Measurements from ENCODE around the gene PLEKHH1.
A peak's percentile ranks its signal among the peaks of the same experiment; 100 is the strongest.
"Not testable (repeated sequence)": the region's sequence is repeated elsewhere in the genome, so short reads cannot be mapped to it uniquely, and the experiment has no call there.

Gene PLEKHH1

GRCh38 chr14:67607646-67608045 is 74.6 kb downstream of the PLEKHH1 start:
- FAIRE-seq (no peak), DNase-seq (ENCODE audit: insufficient read length, low spot score) (no peak)
- no peak for TF ChIP-seq POLR2A (IDR thresholded peaks at IDR 0.05; ENCODE audit: low read depth, low read length)

DNA sequence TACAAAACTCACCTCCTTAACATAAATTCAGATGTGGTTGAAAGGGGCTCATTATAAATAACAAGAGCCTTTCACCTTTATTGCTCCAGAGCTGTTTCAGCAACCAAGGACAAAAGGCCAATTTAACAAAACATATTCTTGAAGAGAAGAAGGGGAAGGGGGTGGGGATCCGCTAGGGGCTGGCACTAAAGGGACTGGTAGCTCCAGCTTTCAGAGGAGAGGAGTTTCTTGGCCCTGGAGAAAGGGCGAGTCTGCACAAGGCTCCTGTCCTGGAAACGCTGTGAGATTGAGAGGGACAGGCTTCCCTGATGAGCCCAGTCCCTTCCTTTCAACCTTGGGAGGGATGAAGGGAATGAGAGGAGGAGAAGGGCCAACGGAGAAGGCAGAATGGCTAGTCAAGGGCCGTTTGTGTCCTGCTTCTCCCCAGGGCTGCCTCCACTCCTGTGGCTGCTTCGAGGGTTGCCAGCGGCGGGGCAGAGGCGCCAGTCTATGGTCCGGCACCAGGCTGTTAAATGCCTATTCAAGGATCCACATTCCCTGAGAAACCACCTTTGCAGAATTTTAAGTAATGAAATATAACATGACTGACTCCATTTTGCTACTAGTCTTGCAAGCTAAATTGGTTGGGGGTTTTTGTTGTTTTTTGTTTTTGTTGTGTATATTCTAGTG is 76.7 kb downstream of the PLEKHH1 start:
- FAIRE-seq, result no peak
- no peak for DNase-seq (ENCODE audit: insufficient read length, low spot score)
- no peak for TF ChIP-seq POLR2A (IDR thresholded peaks at IDR 0.05; ENCODE audit: low read depth, low read length)

- FAIRE-seq (no peak), DNase-seq (ENCODE audit: insufficient read length, low spot score) (no peak)
- no peak for TF ChIP-seq POLR2A (IDR thresholded peaks at IDR 0.05; ENCODE audit: low read depth, low read length)
These were observed 77.4 kb downstream of the PLEKHH1 start for GRCh38 chr14:67610491-67610890.

DNA sequence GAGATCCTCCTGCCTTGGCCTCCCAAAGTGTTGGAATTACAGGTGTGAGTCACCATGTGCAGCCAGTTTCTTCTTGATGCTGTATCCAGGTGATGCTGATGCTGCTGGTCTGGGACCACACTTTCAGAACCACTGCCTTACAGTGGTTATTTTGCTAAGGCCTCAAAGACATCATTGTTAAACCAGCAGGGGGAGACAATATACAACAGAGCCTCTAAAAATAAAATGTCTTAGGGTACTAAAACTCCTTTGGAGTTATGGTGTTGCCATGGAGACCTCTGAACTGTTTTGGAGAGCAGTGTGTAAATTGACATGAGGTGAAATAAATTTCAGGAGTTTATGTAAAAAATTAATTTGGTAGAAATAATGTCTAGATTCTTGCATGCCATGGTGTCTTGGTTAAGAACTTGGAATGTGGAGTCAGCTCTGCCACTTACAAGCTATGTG is 85.5 kb downstream of the PLEKHH1 start:
- FAIRE-seq (peak; percentile 15), DNase-seq (ENCODE audit: insufficient read length, low spot score) (peak; percentile 16)
- TF ChIP-seq POLR2A (IDR thresholded peaks at IDR 0.05; ENCODE audit: low read depth, low read length), result no peak

DNA sequence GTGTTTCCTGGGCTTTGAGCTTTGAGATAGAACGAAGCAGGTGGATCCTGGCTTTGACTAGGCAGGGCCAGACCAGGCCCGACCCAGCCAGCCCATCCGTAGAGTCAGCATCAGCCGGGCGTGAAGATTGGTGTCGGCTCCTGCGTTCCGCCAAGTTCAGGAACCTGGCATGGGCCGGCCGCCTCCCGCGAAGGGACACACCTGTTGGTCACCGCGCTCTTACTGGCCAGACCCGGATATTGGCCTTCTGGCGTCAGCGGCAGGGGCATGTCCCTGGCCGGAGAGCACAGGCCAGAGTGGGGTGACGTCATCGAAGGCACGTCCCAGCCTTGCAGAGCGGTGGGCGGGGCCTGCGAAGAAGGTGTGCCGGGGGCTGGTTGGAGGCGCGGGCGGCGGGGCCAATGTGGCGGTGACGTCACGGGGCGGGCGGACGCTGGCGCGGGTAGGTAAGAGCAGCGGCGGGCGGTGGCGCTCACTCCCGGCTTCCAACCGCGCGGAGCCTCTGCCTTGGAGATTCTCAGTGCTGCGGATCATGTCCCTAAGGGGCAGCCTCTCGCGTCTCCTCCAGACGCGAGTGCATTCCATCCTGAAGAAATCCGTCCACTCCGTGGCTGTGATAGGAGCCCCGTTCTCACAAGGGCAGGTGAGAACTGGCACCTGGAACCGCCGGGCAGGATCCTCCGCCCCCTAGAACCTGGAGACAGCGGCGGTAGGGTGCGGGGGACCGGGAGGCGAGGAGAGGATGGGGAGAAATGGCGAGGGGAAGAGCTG is 86.5 kb downstream of the PLEKHH1 start, which contains the start of gene ARG2:
Gene ARG2 (plus strand): TSS at position 475 of the 771 bp plus-strand sequence. CDS start 58 bp downstream, at position 533.
- FAIRE-seq (peak; percentile 93), DNase-seq (ENCODE audit: insufficient read length, low spot score) (peak; percentile 81)
- no peak; the same call in 1 of the 2 replicates for TF ChIP-seq POLR2A (IDR thresholded peaks at IDR 0.05; ENCODE audit: low read depth, low read length)

- DNase-seq (ENCODE audit: insufficient read length, low spot score) (no peak), FAIRE-seq (no peak)
These were observed 87.2 kb downstream of the PLEKHH1 start for GRCh38 chr14:67620217-67620785.

GRCh38 chr14:67622675-67623074 is 89.6 kb downstream of the PLEKHH1 start:
- FAIRE-seq, result peak; percentile 81
- DNase-seq (ENCODE audit: insufficient read length, low spot score), result no peak
- TF ChIP-seq POLR2A (IDR thresholded peaks at IDR 0.05; ENCODE audit: low read depth, low read length), result no peak

More at GRCh38 chr14:67620217-67620785, 87.2 kb downstream of the PLEKHH1 start:
- no peak for TF ChIP-seq POLR2A (IDR thresholded peaks at IDR 0.05; ENCODE audit: low read depth, low read length)

- DNase-seq (ENCODE audit: insufficient read length, low spot score), result no peak
- TF ChIP-seq POLR2A (IDR thresholded peaks at IDR 0.05; ENCODE audit: low read depth, low read length), result no peak
- FAIRE-seq, result no peak
These were observed 90.0 kb downstream of the PLEKHH1 start for GRCh38 chr14:67623114-67623513.

GRCh38 chr14:67626131-67626530 is 93.0 kb downstream of the PLEKHH1 start:
- FAIRE-seq; DNase-seq (ENCODE audit: insufficient read length, low spot score): not testable (repeated sequence)

GRCh38 chr14:67627519-67627918 is 94.4 kb downstream of the PLEKHH1 start:
- no peak for TF ChIP-seq POLR2A (IDR thresholded peaks at IDR 0.05; ENCODE audit: low read depth, low read length)
- no peak for FAIRE-seq
- no peak for DNase-seq (ENCODE audit: insufficient read length, low spot score)

GRCh38 chr14:67630186-67630585 is 97.1 kb downstream of the PLEKHH1 start:
- no peak for FAIRE-seq
- DNase-seq (ENCODE audit: insufficient read length, low spot score), result no peak

DNA sequence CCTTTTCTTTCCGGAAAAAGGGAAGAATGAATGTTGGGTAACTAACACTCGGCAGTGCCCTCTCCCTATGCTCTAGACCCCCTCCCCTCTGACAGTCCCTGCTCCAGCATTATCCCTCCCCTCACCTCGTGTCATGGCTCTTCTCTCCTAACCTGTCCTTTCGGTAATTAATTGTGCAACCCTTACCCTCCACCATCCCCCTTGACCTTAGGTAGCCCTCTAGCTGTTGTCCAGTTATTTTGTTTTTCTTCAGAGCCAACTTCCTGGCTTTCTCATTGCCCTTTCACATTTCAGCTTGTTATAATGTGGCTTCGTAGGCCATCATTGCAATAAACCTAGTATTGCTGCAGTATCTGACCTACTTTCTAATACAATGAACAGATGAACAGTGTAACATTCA is 97.8 kb downstream of the PLEKHH1 start:
- no peak for TF ChIP-seq POLR2A (IDR thresholded peaks at IDR 0.05; ENCODE audit: low read depth, low read length)
- no peak for FAIRE-seq
- no peak for DNase-seq (ENCODE audit: insufficient read length, low spot score)

More at GRCh38 chr14:67630186-67630585, 97.1 kb downstream of the PLEKHH1 start:
- no peak for TF ChIP-seq POLR2A (IDR thresholded peaks at IDR 0.05; ENCODE audit: low read depth, low read length)

GRCh38 chr14:67633451-67634147 is 100.5 kb downstream of the PLEKHH1 start:
- FAIRE-seq (no peak), DNase-seq (ENCODE audit: insufficient read length, low spot score) (no peak)
- TF ChIP-seq POLR2A (IDR thresholded peaks at IDR 0.05; ENCODE audit: low read depth, low read length), result no peak

Data from H54 (cell line).